Measurements from ENCODE around the gene FMN1.

The FMN1 gene

DNA sequence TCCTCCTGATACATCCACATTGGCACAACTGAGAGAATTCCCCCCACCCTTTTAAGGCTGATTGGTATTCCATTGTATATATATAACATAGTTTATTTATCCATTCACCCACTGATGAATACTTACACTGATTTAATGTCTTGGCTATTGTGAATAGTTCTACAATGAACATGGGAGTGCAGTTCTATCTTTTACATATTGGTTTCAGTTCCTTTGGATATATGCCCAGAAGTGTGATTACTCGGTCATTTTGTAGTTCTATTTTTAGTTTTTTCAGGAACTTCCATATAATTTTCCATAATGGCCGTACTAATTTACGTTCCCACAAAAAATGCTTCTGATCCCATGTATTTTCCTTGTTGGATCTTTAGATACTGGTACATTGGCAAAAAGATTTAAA lies 135.3 kb downstream of the FMN1 start:
- DNase-seq (ENCODE audit: low read depth in 2 of 2) = no peak

DNA sequence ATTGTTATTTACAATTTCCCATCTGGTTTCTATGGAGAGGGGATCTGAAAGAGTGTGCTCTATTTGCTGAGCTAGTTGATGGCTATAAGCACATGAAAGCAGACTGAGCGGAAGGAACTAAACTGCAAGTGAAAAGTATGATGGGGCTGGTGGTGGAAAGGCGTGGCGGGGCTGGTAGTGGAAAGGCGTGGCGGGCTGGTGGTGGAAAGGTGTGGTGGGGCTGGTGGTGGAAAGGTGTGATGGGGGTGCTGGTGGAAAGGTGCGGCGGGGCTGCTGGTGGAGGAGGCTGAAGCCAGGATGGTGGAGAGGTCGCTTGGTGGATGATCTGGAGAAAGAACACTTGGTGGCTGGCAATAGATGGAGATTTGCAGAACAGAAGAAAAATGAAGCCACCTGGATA lies 136.7 kb downstream of the FMN1 start:
- DNase-seq (ENCODE audit: low read depth in 2 of 2) = no peak

DNA sequence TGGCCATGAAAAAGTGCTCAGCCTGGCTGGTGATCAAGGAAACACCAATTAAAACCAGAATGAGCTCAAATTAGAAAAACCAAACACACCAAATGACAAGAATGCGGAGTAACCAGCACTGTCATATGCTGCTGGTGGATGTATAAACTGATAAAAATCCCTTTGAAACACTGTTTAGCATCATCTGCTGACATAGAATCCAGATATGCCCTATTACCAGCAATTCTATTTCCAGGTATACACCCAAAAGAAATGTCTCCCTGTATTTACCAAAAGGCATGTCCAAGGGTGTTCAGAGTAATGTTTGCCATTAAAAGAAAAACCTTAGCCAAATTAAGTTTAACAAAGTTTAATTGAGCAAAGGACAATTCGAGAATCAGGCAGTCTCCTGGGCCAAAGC lies 138.6 kb downstream of the FMN1 start:
- DNase-seq (ENCODE audit: low read depth in 2 of 2) = no peak

DNA sequence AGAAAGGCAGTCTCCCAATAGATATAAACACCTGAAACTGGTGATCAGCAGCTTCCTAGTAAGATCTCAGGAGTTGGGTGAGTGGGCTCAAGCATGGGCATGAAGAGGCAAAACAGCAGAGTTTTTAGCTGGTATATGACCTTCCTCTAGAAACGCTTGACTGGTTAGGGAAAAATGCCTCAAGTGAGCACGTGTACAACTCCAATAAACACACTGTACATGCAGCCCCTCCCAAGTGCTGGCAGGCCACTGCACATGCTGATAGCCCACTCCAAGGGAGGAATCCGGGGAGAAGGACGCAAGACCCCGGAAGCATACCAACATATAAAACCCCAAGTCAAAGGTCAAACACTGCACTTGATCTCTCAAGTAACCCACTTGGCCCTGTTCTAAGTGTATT lies 143.0 kb downstream of the FMN1 start:
- no peak for DNase-seq (ENCODE audit: low read depth in 2 of 2)

DNA sequence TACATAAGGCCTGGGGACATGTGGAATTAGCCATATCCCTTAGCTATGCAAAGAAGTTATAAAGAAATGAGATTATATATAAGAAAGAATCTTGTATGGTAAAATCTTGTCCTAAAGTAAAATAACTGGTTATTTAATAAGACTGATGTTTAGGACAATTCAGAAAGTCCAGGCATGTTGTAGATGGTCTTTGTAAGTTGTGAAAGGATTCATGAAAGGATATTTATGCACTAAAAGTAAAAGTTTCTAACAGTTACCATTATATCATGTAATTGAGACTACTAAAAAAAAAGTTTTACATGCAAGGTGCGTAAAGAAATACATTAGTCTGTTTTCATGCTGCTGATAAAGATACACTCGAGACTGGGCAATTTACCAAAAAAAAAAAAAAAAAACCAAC lies 146.3 kb downstream of the FMN1 start:
- no peak for DNase-seq (ENCODE audit: low read depth in 2 of 2)

DNA sequence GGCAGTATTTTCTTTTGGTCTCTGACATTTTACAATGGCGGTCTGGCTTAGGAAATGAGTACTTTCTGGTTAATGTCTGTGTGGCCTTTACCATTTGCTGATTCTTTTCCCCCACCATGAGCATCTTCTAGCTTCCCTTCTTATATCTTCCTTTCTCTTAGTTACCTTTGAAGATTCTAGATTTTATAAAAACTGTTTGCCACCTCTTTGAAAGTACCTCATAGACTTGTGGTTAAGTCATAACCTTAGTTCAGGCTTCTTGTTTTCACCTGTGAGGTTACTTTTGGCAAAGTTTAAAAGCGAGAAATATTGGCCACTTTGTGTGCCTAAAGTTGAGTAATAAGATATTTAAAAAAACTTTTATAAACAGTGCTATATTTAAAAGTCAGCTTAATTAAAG lies 147.4 kb downstream of the FMN1 start:
- DNase-seq (ENCODE audit: low read depth in 2 of 2) = no peak

DNA sequence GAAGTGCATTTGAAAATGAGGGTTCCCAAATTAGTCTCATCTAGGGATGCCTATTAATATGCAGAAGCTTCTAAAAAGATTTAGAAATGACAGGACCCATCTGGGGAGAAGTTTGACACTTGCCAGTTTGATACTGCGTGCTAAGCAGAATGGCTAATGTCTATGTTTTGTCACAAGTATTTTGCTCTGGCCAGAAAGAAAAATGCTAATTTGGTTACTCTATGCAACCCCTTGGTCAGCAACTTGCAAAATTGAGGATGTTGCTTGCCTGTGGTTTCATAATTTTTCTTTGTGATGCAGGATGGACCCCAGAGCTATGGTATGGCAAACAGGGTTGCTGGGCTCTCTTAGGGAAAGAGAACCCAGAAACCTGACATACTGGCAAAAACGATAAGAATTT lies 148.2 kb downstream of the FMN1 start:
- no peak for DNase-seq (ENCODE audit: low read depth in 2 of 2)

DNA sequence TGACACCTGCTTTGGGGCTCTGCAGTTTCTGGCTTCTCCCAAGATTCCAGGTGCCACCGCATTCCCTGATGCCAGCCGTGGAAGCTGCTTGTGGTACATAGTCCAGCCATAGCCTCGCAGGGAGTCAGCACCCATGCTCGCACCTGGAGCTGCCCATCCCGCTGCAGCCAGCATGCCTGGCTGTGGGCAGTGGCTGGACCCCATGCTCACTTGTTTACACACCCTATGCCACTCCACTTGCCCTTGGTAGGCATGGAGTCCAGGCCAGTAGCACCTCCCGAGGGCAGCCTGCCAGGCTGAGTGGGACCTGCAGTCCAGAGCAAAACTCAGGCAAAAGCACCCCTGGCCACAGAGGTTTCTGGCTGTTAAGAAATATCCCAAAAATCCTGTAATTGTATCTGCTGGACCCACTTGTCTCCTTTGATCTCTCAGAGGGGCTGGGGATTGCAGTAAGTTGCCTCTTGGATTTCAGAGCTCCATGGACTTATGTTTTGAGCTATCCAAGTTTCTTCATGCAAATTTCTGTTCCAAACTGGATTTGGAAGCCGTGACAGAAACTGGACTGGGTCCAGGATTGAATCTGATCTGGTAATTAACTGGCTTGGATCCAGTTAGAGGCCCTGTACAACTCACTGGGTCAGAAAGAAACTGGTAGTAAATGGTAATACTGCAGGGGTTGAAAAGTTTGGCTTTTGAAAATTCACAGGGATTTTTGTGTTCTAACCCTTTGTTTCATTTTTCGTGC lies 149.3 kb downstream of the FMN1 start:
- no peak for DNase-seq (ENCODE audit: low read depth in 2 of 2)

DNA sequence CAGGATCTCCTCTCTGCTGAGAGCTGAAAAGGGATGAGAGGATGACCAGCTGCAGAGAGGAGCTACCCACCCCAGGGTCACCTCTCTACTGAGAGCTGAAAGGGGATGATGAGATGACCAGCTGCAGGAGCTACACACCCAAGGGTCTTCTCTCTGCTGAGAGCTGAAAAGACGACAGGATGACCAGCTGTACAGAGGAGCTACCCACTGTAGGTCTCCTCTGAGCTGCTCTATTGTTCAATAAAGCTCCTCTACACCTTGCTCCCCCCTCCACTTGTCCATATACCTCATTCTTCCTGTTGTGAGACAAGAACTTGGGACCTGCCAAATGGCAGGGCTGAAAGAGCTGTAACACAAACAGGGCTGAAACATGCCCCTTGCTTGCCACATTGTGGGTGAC lies 149.9 kb downstream of the FMN1 start:
- no peak for DNase-seq (ENCODE audit: low read depth in 2 of 2)

DNA sequence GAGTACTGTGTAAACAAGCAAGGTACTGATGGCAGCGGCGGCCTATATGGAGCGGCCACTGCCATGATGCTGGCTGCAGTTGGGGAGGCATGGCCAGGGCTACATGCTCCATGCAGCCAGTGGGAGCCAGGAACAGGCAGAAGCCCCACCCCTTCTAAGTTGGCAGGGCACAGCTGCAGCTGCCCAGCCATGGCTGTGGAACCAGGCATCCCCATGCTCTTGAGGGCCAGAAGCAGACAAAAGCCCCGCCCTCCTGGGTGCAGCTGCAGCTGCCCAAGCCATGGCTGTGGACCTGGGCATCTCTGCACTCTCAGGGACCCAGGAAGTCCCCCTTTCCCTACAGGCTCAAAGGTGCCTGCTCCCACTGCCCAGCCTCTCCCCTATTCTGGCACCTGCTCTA lies 150.9 kb downstream of the FMN1 start:
- no peak for DNase-seq (ENCODE audit: low read depth in 2 of 2)

DNA sequence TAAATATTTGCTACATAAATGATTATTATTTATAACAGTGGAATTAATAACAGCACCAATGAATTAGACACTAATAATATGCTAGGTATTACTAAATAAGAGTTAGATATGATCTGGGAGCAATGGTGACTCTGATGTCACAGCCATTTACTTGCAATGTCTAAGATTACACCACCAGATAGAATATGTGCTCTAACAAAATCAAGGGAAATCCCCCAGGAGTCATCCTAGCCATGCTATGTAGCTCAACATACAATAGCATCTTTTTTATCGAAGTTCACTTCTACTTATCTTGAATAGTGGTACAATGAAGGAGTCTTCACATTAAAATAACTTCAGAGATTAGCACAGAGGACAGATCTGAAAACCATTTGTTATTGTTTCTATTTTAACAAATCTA lies 154.0 kb downstream of the FMN1 start:
- no peak for DNase-seq (ENCODE audit: low read depth in 2 of 2)

DNA sequence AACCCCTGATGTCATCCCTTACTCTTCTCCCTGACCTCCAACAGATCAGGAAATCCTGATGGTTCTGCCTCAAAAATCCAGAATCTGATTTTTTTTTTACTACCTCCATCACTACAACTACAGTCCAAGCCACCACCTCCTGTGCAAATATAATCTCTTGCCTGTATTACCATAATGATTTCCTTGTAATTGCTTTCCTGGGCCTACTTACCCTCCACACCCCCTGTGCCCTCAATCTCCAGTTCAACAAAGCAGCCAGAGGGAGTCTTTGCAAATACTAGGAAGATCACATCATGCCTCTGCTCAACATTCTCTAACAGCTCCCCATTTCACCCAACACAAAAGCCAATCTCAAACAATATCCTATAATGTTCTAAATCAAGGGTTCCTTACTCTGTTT lies 159.9 kb downstream of the FMN1 start:
- no peak for DNase-seq (ENCODE audit: low read depth in 2 of 2)

DNA sequence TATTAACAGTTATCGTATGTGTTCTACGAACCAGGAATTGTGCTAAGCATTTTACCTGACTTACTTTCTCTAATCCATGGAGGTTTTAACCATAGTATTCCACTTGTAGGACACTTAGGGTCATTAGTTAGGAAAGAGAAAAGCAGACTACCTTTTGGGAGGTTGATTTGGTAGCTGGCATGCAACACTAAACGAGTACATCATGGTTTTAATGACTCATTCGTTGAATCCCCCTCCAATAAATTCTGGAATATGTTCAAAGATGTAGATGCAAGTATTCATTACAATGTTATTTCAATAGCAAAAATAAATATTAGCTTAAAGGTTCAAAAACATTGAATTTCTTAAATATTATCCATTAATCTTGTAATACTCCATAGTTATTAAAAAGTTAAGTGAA lies 162.5 kb downstream of the FMN1 start:
- DNase-seq (ENCODE audit: low read depth in 2 of 2) = no peak

DNA sequence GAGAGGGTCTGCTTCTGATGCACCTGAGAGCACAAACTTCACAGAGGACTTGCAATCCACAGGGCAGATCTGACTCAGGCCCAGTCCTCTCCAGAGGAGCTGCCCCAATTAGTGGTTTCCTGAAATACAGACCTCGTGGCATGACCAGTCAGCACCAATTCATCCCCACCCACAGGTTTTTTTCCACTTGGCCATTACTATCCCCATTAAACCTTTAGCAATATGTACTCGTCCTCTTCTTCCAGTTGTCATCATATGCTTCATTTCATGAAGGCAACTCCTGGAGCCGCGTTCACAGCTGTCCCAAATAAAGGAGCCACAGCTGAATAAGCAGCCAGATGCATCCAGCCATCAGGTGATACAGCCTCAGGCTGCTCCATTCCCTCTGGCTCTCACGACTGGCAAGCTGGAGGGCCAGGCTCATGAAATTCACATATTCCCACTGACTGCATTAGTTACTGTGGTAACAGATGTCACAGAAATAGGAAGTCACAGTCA lies 163.1 kb downstream of the FMN1 start:
- DNase-seq (ENCODE audit: low read depth in 2 of 2) = no peak

DNA sequence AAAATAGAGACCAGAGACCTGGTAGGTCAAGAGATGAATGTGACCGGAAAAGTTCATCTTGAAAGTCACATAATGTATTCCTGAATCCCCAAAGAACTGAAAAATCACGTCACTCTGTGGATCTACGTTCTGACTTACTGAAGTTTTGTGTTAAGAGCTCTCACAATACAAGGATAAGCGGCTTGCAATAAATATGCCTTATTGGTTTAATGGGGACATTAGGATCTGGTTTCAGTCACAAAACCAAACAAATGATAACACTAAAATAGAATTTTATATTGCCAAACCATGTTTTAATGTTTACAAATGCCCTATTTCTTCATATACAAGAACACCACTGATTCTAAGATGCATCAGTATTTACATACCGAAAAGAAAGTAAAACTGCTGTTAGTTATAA lies 164.2 kb downstream of the FMN1 start:
- no peak for DNase-seq (ENCODE audit: low read depth in 2 of 2)

DNA sequence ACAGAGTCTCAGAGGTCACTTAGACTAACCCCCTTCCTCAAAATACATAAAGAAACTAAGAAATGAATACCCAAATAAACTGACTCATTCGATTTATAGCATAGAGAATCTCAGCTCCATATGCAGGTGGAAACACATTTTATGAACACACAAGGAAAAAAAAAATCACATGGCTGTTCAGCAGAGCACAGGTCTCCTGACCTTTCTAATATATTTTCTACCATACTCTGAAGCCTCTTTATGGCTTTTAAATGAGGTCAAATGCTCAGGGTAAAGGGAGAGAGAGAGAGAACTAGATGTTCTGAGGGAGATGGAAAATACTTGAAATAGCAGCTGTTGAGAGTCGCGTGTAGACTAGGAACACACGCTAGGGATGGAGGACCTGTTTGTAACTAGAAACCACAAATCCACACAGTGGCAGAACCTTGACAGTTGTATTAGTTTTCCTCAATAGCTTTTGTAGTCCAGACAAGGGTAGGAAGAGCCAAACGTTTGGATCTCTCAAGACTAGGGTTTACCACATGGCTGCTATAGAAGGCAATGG lies 165.3 kb downstream of the FMN1 start:
- no peak for DNase-seq (ENCODE audit: low read depth in 2 of 2)

DNA sequence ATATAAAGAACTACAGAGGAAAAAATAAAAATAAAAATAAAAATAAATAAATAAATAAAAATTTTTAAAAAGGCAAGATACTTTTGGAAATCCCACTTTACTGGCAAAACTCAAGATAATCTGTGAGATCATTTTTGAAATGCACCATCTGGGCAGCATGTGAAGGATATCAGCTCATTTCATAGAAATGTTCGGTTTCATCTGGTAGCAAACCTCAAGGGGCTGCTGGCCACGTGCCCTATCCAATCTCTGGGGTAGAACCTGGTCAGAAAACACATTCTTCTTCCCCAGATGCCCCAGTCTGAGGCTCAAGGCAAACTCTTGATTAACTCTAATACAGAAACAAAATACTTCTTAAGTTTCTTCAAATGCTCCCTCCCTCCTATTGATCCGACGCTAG lies 166.0 kb downstream of the FMN1 start:
- no peak for DNase-seq (ENCODE audit: low read depth in 2 of 2)

DNA sequence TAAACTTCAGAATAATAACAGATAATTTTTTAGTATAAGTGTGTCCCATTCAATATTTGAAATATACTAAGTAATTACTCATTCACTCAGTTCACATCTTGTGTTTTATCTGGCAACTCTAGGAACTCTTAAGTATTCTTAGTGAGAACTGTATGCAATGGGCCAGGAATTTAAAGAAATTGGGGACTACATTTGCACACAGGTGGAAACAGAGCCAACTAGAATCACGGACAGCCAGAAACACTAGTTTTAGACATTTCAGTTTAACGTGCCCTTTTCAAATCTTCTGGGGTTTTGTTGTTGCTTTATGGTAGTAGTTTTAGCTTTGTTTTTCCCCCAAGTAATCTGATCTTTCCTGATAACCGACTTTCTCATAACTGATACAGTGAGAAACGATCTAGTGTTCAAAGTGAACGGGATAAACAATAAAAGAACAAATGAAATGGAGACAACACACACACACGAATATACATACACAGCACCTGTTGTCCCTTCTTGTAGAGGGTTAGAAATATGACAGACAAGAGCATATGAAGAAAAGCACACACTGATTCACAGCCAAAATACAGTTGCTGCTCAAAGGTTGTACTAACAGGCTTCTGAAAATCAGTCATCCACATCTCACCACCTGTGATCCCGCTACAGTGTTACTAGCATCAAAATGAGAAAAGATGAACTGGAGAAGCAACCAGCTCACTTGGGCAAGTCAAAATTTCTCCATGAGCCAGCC lies 167.0 kb downstream of the FMN1 start:
- no peak for DNase-seq (ENCODE audit: low read depth in 2 of 2)

DNA sequence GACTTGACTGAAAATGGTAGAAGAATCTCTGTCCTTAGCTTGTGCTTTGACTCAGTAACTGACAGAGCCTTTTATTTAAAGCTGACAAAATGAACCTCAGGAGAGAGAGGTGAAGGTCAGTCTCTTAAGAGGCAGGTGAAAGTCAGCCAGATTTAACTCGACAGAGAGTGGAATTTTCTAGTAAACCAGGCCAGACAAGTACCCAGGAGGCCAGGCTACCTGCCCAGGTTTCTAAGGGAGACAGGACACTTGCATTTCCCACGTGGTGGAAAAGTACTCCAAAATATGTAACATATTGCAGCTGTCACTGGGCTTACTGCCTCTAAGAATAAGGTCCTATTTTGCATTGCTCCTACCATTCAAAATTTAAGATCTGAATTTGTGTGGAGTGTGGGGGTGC lies 167.9 kb downstream of the FMN1 start:
- DNase-seq (ENCODE audit: low read depth in 2 of 2) = no peak

DNA sequence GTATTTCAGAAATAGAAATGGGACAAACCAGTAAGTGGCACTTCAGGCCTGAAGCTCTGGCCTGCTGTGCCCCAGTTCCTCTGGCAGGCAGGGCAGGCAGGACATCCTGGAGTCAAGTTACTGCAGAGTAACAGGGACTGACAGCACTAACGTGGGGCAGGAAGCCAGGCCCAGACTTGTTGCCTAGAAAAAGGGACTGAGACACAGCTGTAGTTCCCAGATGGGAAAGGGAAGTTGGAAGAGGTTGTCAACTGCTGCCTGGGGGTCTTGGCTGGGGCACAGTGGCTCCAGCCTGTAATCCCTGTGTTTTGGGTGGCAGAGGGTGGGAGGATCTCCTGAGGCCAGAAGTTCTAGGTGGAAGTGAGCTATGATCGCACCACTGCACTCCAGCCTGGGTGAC lies 171.9 kb downstream of the FMN1 start:
- no peak for DNase-seq (ENCODE audit: low read depth in 2 of 2)

DNA sequence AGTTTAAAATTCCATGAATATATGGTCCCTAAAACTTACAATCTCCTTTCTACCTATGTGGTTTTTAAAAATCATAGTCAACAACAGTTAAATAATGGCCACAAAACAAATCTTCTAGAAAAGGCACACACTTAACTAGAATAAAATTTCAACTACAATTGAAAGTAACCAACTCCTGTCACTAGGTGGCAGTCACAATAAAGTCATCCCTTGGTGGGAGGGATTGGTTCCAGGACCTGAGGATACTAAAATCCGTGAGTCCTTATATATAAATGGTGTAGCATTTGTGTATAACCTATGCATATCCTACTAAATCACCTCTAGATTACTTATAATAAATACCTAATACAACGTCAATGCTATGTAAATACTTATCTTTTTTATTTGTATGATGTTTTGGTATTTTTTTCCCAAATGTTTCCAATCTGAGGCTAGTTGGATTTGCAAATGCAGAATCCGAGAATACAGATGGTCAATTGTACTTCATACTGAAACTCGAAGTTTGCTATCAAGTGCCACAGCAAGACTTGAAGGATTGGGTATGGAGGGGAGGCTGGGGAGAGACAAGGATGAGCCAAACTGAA lies 172.6 kb downstream of the FMN1 start:
- no peak for DNase-seq (ENCODE audit: low read depth in 2 of 2)

DNA sequence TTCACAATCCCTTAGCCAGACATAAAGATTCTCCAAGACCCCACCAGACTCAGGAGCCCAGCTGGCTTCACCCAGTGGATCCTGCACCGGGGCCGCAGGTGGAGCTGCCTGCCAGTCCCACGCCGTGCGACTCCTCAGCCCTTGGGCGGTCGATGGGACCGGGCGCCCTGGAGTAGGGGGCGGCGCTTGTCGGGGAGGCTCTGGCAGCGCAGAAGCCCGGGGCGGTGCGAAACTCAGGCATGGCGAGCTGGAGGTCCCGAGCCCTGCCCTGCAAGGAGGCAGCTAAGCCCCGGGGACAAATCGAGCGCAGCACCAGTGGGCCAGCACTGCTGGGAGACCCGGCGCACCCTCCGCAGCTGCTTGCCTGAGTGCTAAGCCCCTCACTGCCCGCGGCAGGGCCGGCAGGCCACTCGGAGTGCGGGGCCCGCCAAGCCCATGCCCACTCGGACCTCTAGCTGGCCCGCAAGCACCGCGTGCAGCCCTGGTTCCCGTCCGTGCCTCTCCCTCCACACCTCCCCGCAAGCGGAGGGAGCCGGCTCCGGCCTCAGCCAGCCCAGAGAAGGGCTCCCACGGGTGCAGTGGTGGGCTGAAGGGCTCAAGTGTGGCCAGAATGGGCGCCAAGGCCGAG lies 175.0 kb downstream of the FMN1 start:
- no peak for DNase-seq (ENCODE audit: low read depth in 2 of 2)

Data from stimulated activated CD4-positive, alpha-beta T cell treated with anti-CD3 and anti-CD28 coated beads, Interleukin-1b, Interleukin-23, amount 100 ng/mL, for 1 hour (primary cell).